K562 (cell line): Measurements from ENCODE around the gene CRY2. TPM values are rescaled to one million over a fixed set of nuclear protein-coding genes. Genes with fewer than 3 reads are reported as not detected.

Source experiments
- ATF4 ChIP-seq: fragments of 450-650 bp; formaldehyde crosslinking; IDR thresholded peaks from 2 replicates; pipeline ENCODE4 v1.4.0; 2022; ENCODE audit warnings: mild to moderate bottlenecking, moderate library complexity
- CBFB ChIP-seq: sonication (generic); formaldehyde crosslinking; IDR thresholded peaks from 2 replicates; pipeline ENCODE4 v1.4.0; 2020; ENCODE audit warnings: mild to moderate bottlenecking, missing genetic modification reagents
- CBX5 ChIP-seq: IDR thresholded peaks from 2 replicates; pipeline ENCODE4 v1.6.1; 2014; ENCODE audit warnings: low read depth, borderline replicate concordance
- DPF2 ChIP-seq: fragments of 450-650 bp; IDR thresholded peaks from 2 replicates; pipeline ENCODE4 v1.6.1; 2016
- ETS2 ChIP-seq: IDR thresholded peaks from 2 replicates; pipeline ENCODE4 v1.6.1; 2016; ENCODE audit warnings: borderline replicate concordance, missing genetic modification characterization, mild to moderate bottlenecking, moderate library complexity, missing compliant biosample characterization; ENCODE audit not compliant: poor library complexity, severe bottlenecking
- FOXK1 ChIP-seq: sonication (generic); formaldehyde crosslinking; IDR thresholded peaks from 2 replicates; pipeline ENCODE4 v1.8.0; 2022; ENCODE audit warnings: missing genetic modification reagents, mild to moderate bottlenecking, borderline replicate concordance
- LCOR ChIP-seq: sonication (generic); formaldehyde crosslinking; IDR thresholded peaks from 2 replicates; pipeline ENCODE4 v1.8.0; 2022; ENCODE audit warnings: mild to moderate bottlenecking, missing genetic modification reagents
- MAFF ChIP-seq: IDR thresholded peaks from 2 replicates; pipeline ENCODE4 v1.6.1; 2012; ENCODE audit warnings: low read length, improper control_type of control experiment
- NFE2 ChIP-seq: IDR thresholded peaks from 2 replicates; pipeline ENCODE4 v1.6.1; 2014; ENCODE audit warnings: antibody characterized with exemption, low read depth
- POLR2B ChIP-seq: fragments of 450-650 bp; IDR thresholded peaks from 2 replicates; pipeline ENCODE4 v1.6.1; 2018; ENCODE audit warnings: low read depth; ENCODE audit not compliant: partially characterized antibody
- SMAD1 ChIP-seq: fragments of 150-350 bp; IDR thresholded peaks from 2 replicates; pipeline ENCODE4 v1.6.1; 2014; ENCODE audit warnings: low read length, low read depth; ENCODE audit not compliant: partially characterized antibody
- WHSC1 ChIP-seq: IDR thresholded peaks from one replicate; pipeline ENCODE4 v1.6.1; 2012; ENCODE audit warnings: low read length, control low read depth, inconsistent platforms
- ZBTB5 ChIP-seq: fragments of 450-650 bp; IDR thresholded peaks from 2 replicates; pipeline ENCODE4 v1.6.1; 2017; ENCODE audit warnings: antibody characterized with exemption
- ZNF212 ChIP-seq: fragments of 450-650 bp; formaldehyde crosslinking; IDR thresholded peaks from 2 replicates; pipeline ENCODE4 v1.4.0; 2020; ENCODE audit warnings: mild to moderate bottlenecking
- ZNF23 ChIP-seq: fragments of 250-450 bp; sonication (Bioruptor Pico); IDR thresholded peaks from 2 replicates; pipeline ENCODE4 v1.4.0; 2020; ENCODE audit warnings: mild to moderate bottlenecking
- ZNF282 ChIP-seq: sonication (generic); formaldehyde crosslinking; IDR thresholded peaks from 2 replicates; pipeline ENCODE4 v1.8.1; 2023; ENCODE audit warnings: missing genetic modification reagents
- ZNF449 ChIP-seq: fragments of 250-450 bp; sonication (Bioruptor Pico); IDR thresholded peaks from 2 replicates; pipeline ENCODE4 v1.8.0; 2022; ENCODE audit warnings: moderate library complexity, mild to moderate bottlenecking, inconsistent platforms
- ZNF699 ChIP-seq: fragments of 250-450 bp; sonication (Bioruptor Pico); IDR thresholded peaks from 2 replicates; pipeline ENCODE4 v1.8.0; 2021; ENCODE audit warnings: mild to moderate bottlenecking, moderate library complexity; ENCODE audit not compliant: insufficient replicate concordance
- ZNF77 ChIP-seq: fragments of 250-450 bp; sonication (Bioruptor Pico); IDR thresholded peaks from 2 replicates; pipeline ENCODE4 v1.5.0; 2020
- polyA plus RNA-seq, 8 experiments: library from polyadenylated mRNA; depleted of rRNA in 4 of 8; stranded (reverse) in 5 of 8; unstranded in 3 of 8; fragments of >200 nt; fragmentation: Nextera tagmentation in 2 of 8; fragmentation: Illumina TruSeq in 1 of 8; extraction: Ambion mirVana in 2 of 8; extraction: Trizol in 1 of 8; gene quantifications; 2 replicates each; pipeline versions ENCODE4 v1.2.1 to v1.2.3, GENCODE V29; 2011 to 2014; ENCODE audit warnings: inconsistent platforms in 1 of 8, missing spikeins in 1 of 8
- total RNA-seq, 7 experiments: library from RNA; depleted of rRNA in 6 of 7; stranded (reverse); fragments of >200 nt in 6 of 7; fragmentation: Illumina TruSeq in 2 of 7; extraction: Trizol in 2 of 7; gene quantifications; 2 replicates each; pipeline versions ENCODE4 v1.2.1 to v1.2.3, GENCODE V29; 2011 to 2021; ENCODE audit warnings: low replicate concordance in 1 of 7
- TF ChIP-seq, protein P1 (sequence below): fragments of 450-650 bp; IDR thresholded peaks from 2 replicates; pipeline ENCODE4 v1.6.1; 2017; ENCODE audit warnings: mild to moderate bottlenecking, moderate library complexity
- TF ChIP-seq, protein P2 (sequence below): fragments of 450-650 bp; IDR thresholded peaks from one replicate; pipeline ENCODE4 v1.6.1; 2018; ENCODE audit warnings: mild to moderate bottlenecking, moderate library complexity; ENCODE audit not compliant: partially characterized antibody

CRY2 gene
- total and polyA plus RNA-seq, 9 of the 15 experiments (the other 6 are each of a cell fraction or from before 2014, with no cell fraction given) = 2.3 to 23.9 (median 14.8) TPM

DNA sequence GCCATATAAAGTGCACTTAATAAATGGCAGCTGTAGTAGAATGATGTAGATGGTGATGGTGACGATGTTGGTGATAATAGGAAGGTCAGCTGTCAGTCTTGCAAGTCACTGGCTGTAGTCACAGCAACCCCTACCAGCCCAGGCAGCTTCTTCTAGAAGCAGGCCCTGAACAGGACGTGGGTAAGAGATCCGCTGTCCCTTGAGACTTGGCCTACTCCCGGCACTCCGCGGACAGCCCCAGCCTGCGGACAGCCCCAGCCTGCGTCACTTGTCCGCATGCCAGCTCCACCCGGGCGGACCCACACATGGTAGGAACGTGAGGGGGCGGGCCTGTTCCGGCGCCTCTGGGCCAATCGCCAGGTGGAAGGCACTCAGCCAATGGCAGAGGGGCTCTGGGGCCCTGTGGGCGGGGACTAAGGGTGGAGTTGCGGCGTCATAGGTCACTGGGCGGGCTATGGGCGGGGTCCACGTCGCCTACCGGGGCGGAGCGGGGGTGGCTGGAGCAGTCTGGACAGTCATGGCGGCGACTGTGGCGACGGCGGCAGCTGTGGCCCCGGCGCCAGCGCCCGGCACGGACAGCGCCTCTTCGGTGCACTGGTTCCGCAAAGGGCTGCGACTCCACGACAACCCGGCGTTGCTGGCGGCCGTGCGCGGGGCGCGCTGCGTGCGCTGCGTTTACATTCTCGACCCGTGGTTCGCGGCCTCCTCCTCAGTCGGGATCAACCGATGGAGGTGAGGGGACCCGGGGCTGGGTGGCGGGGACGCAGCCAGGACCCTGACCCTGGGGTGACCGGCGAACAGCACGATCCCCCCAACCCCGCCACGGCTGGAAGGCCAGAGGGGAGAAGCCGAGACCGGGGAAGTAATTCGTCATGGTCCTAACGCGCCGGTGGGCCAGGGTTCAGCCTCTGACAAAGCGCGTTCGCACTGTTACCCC lies at the start of gene CRY2 (continued):
- no peak for TF ChIP-seq ZNF77 (CRISPR knock-in tag)
- no peak for TF ChIP-seq SMAD1
- TF ChIP-seq WHSC1 = no peak
- TF ChIP-seq ETS2 (tag) = no peak
- TF ChIP-seq ZBTB5 = no peak
- no peak for TF ChIP-seq ZNF449 (CRISPR knock-in tag)
- no peak for TF ChIP-seq ZNF699
- TF ChIP-seq ZNF282 (CRISPR knock-in tag) = peak; percentile 93
- peak; percentile 45 for TF ChIP-seq NFE2
- TF ChIP-seq, protein P1, sequence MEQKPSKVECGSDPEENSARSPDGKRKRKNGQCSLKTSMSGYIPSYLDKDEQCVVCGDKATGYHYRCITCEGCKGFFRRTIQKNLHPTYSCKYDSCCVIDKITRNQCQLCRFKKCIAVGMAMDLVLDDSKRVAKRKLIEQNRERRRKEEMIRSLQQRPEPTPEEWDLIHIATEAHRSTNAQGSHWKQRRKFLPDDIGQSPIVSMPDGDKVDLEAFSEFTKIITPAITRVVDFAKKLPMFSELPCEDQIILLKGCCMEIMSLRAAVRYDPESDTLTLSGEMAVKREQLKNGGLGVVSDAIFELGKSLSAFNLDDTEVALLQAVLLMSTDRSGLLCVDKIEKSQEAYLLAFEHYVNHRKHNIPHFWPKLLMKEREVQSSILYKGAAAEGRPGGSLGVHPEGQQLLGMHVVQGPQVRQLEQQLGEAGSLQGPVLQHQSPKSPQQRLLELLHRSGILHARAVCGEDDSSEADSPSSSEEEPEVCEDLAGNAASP = no peak
- no peak for TF ChIP-seq MAFF
- TF ChIP-seq CBFB (CRISPR knock-in tag) = peak; percentile 93; the same call in 1 of the 2 replicates
- no peak for TF ChIP-seq ZNF23 (CRISPR knock-in tag)
- 0 out of 2 replicates have a peak, but pooled peaks have one; percentile 58 for TF ChIP-seq FOXK1 (CRISPR knock-in tag)
- peak; percentile 80 for TF ChIP-seq POLR2B
- TF ChIP-seq, protein P2, sequence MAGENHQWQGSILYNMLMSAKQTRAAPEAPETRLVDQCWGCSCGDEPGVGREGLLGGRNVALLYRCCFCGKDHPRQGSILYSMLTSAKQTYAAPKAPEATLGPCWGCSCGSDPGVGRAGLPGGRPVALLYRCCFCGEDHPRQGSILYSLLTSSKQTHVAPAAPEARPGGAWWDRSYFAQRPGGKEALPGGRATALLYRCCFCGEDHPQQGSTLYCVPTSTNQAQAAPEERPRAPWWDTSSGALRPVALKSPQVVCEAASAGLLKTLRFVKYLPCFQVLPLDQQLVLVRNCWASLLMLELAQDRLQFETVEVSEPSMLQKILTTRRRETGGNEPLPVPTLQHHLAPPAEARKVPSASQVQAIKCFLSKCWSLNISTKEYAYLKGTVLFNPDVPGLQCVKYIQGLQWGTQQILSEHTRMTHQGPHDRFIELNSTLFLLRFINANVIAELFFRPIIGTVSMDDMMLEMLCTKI = no peak
- TF ChIP-seq DPF2 = no peak
- no peak; the same call in 1 of the 2 replicates for TF ChIP-seq CBX5
- no peak for TF ChIP-seq ZNF212
- TF ChIP-seq ATF4 = no peak
- peak; percentile 88; the same call in 1 of the 2 replicates for TF ChIP-seq LCOR (CRISPR knock-in tag)
